GM12892 (cell line): Measurements from ENCODE around the gene KCTD13.

ENCODE experiments used
- POLR2A ChIP-seq: IDR thresholded peaks from 2 replicates; pipeline ENCODE4 v1.6.1; 2011; ENCODE audit warnings: low read depth, low read length, control low read depth
- POLR2AphosphoS5 ChIP-seq: IDR thresholded peaks from 2 replicates; pipeline ENCODE4 v1.6.1; 2011; ENCODE audit warnings: low read depth, low read length, control low read depth
- TAF1 ChIP-seq: IDR thresholded peaks from 2 replicates; pipeline ENCODE4 v1.6.1; 2011; ENCODE audit warnings: low read depth, mild to moderate bottlenecking, control low read depth, low read length, borderline replicate concordance

GRCh38 chr16:29968205-29968604 is 42.2 kb upstream of the KCTD13 start:
- TF ChIP-seq POLR2A, result no peak
- TF ChIP-seq TAF1, result no peak
- no peak for TF ChIP-seq POLR2AphosphoS5
